Thoracic aorta (tissue), 2 donors: ENCODE results near the gene NIT1. TPM values are rescaled to one million over a fixed set of nuclear protein-coding genes. Genes with fewer than 3 reads are reported as not detected.

Experiments
- ATAC-seq: fragments of 150-250 bp; one replicate; pipeline ENCODE4 v1.8.0; 2017; ENCODE audit warnings: low read depth; ENCODE audit not compliant: insufficient number of reproducible peaks, low FRiP score
- DNase-seq: peaks from one replicate; pipeline ENCODE4 v3.0.0-alpha.2; 2020; ENCODE audit warnings: low spot score
- H3K27ac ChIP-seq, 2 donors: fragments of 200-600 bp; sonication (generic); 1 replicate in 1 of 2; 2 replicates in 1 of 2; pipeline ENCODE4 v1.5.1; 2016; ENCODE audit warnings: mild to moderate bottlenecking in 2 of 2, moderate library complexity in 2 of 2
- H3K27me3 ChIP-seq: fragments of 200-600 bp; sonication (generic); replicated peaks from 2 replicates; pipeline ENCODE4 v1.6.0; 2016; ENCODE audit warnings: mild to moderate bottlenecking; ENCODE audit not compliant: insufficient read depth
- H3K36me3 ChIP-seq: fragments of 200-600 bp; sonication (generic); one replicate; pipeline ENCODE4 v1.5.1; 2016
- H3K4me1 ChIP-seq, 2 donors: fragments of 200-600 bp; sonication (generic); 1 replicate in 1 of 2; 2 replicates in 1 of 2; pipeline versions ENCODE4 v1.5.1 to v1.6.0; 2016; ENCODE audit warnings: low read depth in 2 of 2, mild to moderate bottlenecking in 1 of 2; ENCODE audit not compliant: control insufficient read depth in 1 of 2
- H3K4me3 ChIP-seq: fragments of 200-600 bp; sonication (generic); 2 replicates; pipeline ENCODE4 v1.5.1; 2016; ENCODE audit warnings: mild to moderate bottlenecking
- H3K9me3 ChIP-seq: fragments of 200-600 bp; sonication (generic); 2 replicates; pipeline ENCODE4 v1.5.1; 2016
- CTCF ChIP-seq: fragments of 200-600 bp; sonication (generic); IDR thresholded peaks from one replicate; pipeline ENCODE4 v1.5.1; 2019; ENCODE audit warnings: antibody characterized with exemption
- total RNA-seq, 2 donors: library from RNA; depleted of rRNA; stranded (reverse); fragments of >200 nt; gene quantifications; one replicate each; pipeline versions ENCODE4 v1.1.0 to v1.2.3, GENCODE V29; 2016

The NIT1 gene
- total RNA-seq, 2 donors from 2014 or later: 25.3 to 42.1 TPM

- ATAC-seq (no peak), DNase-seq (no peak)
- peak overlapping the region; percentile 70 to 79 for H3K27ac ChIP-seq
- H3K4me3 ChIP-seq: peak overlapping the region; percentile 79
- TF ChIP-seq CTCF: no peak
- no peaks in the 10 kb centered on the region for H3K9me3 ChIP-seq
- no peaks in the 10 kb centered on the region for H3K27me3 ChIP-seq
- H3K36me3 ChIP-seq: peaks cover 7% of the 10 kb centered on the region
- peaks cover 21 to 39% of the 10 kb centered on the region in 2 donors for H3K4me1 ChIP-seq
These were observed 40.6 kb downstream of the NIT1 start for GRCh38 chr1:161158316-161159010.

DNA sequence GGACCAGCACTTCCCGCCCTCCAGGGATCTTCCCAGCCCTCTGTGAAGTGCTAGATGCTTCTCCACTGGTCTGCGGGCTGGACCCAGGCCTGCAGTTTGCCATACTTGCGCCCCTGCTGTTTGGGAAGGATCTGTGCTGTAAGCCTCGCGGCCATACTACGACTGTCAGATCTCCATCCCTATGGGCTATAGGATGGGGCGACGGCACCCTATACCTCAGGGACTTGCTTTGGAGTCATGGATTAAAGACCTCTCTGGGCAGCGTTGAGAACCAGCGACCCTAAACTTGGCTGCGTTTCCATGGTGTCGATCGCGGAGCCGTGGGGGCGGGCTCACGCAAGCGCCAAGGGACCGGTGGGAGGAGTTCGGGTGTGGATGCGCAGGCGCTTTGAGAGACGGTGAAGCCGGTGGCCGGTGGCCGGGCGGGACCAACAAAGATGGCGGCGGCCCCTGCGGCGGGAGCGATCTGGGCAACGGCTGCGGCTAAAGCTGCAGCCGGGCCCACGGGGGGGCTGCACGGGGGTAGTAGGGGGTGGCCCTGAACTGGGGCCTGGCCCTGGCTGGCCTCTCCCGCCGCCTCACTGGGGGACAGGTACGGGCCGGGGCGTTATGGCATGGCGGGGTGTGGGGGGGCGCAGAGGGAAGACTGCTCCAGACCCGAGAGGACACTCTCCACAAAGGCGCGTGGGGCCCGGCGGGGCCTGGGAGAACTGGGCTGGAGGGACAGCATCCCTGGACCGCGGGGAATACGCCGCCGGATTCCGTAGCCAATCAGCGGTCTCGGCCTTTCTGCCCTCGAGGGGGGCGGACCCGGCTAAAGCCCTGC lies 41.4 kb downstream of the NIT1 start, which contains the start of gene USP21:
Gene USP21 (plus strand): TSS at position 414 of the 826 bp plus-strand sequence. CDS start 1,141 bp downstream, outside the sequence.
- H3K9me3 ChIP-seq: no peaks in the 10 kb centered on the region
- DNase-seq (peak; percentile 67), ATAC-seq (peak; percentile 67)
- H3K27ac ChIP-seq: peak within 1 kb of the TSS; percentile 70 to 79
- no peak for TF ChIP-seq CTCF
- peak within 1 kb of the TSS; percentile 79 for H3K4me3 ChIP-seq
- H3K36me3 ChIP-seq: peaks cover 7% of the 10 kb centered on the region
- peaks cover 21 to 39% of the 10 kb centered on the region in 2 donors for H3K4me1 ChIP-seq
- H3K27me3 ChIP-seq: no peaks in the 10 kb centered on the region

GRCh38 chr1:161159913-161160243 lies 42.0 kb downstream of the NIT1 start:
- H3K4me1 ChIP-seq: peaks cover 17 to 34% of the 10 kb centered on the region in 2 donors
- no peak for DNase-seq
- peaks cover 7% of the 10 kb centered on the region for H3K36me3 ChIP-seq
- H3K4me3 ChIP-seq: peak overlapping the region; percentile 79
- no peaks in the 10 kb centered on the region for H3K9me3 ChIP-seq
- H3K27ac ChIP-seq: peak overlapping the region; percentile 70 to 79
- no peaks in the 10 kb centered on the region for H3K27me3 ChIP-seq
- ATAC-seq: no peak
- TF ChIP-seq CTCF: no peak

- ATAC-seq (no peak), DNase-seq (no peak)
- H3K4me3 ChIP-seq: no peak overlapping the region
- peaks cover 7% of the 10 kb centered on the region for H3K36me3 ChIP-seq
- no peak overlapping the region for H3K27ac ChIP-seq
- no peaks in the 10 kb centered on the region for H3K9me3 ChIP-seq
- peaks cover 23 to 36% of the 10 kb centered on the region in 2 donors for H3K4me1 ChIP-seq
- TF ChIP-seq CTCF: no peak
- no peaks in the 10 kb centered on the region for H3K27me3 ChIP-seq
These were observed 42.8 kb downstream of the NIT1 start for GRCh38 chr1:161160671-161161145.

DNA sequence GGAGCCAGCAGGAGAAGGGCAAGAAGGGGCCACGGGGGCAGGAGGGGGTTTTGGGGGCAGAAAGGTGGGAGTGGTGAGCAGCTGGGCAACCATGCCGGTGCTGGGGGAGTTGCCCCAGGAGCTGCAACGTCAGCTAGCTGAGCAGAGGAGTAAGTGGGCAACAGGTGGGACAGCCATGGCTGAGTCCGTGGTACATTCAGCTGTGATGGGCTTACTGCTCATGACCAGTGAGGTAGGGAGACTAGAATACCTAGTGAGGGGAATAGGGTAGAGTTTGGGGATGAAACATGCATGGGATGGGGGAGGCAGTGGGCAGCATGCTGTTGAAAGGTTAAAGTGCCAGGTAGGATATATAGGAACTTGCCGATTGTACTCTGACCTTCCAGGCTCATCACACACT lies 43.7 kb downstream of the NIT1 start:
- DNase-seq (no peak), ATAC-seq (no peak)

More for the DNA sequence above, 43.7 kb downstream of the NIT1 start:
- peaks cover 23 to 38% of the 10 kb centered on the region in 2 donors for H3K4me1 ChIP-seq
- H3K4me3 ChIP-seq: no peak overlapping the region
- no peak overlapping the region for H3K27ac ChIP-seq
- no peaks in the 10 kb centered on the region for H3K27me3 ChIP-seq
- TF ChIP-seq CTCF: no peak
- no peaks in the 10 kb centered on the region for H3K9me3 ChIP-seq
- peaks cover 7% of the 10 kb centered on the region for H3K36me3 ChIP-seq
